ENCODE data around the gene THUMPD2. TPM values are rescaled to one million over a fixed set of nuclear protein-coding genes. Genes with fewer than 3 reads are reported as not detected.

The THUMPD2 gene
- total RNA-seq, 1 donor from 2014 or later = 5.0 TPM

DNA sequence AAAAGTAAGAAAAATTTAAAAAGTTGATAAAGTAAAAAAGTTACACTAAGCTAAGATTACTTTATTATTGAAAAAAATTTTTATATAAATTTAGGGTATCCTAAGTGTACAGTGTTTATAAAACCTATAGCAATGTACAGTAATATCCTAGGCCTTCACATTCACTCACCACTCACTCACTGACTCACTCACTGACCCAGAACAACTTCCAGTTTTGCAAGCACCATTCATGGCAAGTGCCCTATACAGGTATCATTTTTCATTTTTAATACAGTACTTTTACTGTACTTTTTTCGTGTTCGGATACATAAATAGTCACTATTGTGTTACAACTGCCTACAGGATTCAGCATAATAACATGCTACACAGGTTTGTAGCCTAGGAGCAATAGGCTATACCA lies 8.9 kb upstream of the THUMPD2 start:
- no peak overlapping the region for H3K27ac Mint-ChIP-seq (ENCODE audit: unreplicated experiment)
- TF ChIP-seq, protein P1, sequence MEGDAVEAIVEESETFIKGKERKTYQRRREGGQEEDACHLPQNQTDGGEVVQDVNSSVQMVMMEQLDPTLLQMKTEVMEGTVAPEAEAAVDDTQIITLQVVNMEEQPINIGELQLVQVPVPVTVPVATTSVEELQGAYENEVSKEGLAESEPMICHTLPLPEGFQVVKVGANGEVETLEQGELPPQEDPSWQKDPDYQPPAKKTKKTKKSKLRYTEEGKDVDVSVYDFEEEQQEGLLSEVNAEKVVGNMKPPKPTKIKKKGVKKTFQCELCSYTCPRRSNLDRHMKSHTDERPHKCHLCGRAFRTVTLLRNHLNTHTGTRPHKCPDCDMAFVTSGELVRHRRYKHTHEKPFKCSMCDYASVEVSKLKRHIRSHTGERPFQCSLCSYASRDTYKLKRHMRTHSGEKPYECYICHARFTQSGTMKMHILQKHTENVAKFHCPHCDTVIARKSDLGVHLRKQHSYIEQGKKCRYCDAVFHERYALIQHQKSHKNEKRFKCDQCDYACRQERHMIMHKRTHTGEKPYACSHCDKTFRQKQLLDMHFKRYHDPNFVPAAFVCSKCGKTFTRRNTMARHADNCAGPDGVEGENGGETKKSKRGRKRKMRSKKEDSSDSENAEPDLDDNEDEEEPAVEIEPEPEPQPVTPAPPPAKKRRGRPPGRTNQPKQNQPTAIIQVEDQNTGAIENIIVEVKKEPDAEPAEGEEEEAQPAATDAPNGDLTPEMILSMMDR (IDR thresholded peaks at IDR 0.05; ENCODE audit: unreplicated experiment) = no peak
- peaks cover 10% of the 10 kb centered on the region for H3K36me3 Mint-ChIP-seq (ENCODE audit: low read depth, unreplicated experiment)

DNA sequence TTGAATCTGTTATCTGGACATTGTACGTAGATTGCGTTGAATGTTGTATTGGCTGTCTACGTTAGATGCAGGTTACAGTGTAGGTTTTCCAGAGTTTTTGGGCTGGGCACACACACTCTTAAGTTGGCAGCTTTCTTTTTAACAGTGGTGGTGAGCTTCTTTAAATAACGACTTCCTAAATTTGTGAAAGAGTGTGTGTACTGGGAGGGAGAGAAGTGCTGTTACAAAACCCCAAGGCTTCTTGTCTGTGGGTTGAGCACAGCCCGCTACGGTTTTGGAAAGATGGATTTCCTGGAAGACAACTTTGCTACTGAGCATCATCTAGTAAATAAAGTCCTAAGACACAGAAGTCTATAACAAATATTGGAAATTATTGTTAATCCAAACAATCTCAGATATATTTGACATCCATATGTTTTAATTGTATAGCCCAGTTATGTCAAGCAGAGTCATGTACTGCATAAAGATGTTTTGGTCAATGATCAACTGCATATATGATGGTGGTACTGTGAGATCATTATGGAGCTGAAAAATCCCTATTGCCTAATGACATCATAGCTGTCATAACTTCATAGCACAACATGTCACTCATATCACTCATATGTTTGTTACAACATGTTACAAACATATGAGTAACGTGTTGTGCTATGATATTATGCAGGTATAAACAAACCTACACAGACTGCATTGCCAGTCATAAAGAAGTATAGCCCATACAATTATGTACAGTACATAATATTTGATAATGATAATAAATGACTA lies 7.9 kb upstream of the THUMPD2 start:
- Mint-ChIP-seq H3K27ac (ENCODE audit: unreplicated experiment) (no peak overlapping the region), H3K27me3 (ENCODE audit: unreplicated experiment) (no peaks in the 10 kb centered on the region), H3K36me3 (ENCODE audit: low read depth, unreplicated experiment) (peaks cover 10% of the 10 kb centered on the region), H3K4me1 (ENCODE audit: unreplicated experiment) (no peaks in the 10 kb centered on the region), H3K9me3 (ENCODE audit: unreplicated experiment) (peaks cover 5% of the 10 kb centered on the region), H3K4me3 (ENCODE audit: unreplicated experiment) (no peak overlapping the region)
- TF ChIP-seq, protein P1 (IDR thresholded peaks at IDR 0.05; ENCODE audit: unreplicated experiment) = no peak
- no peak for DNase-seq (ENCODE audit: low spot score)

More for the DNA sequence above, 8.9 kb upstream of the THUMPD2 start:
- Mint-ChIP-seq H3K9me3 (ENCODE audit: unreplicated experiment) (peaks cover 5% of the 10 kb centered on the region), H3K4me3 (ENCODE audit: unreplicated experiment) (no peak overlapping the region), H3K27me3 (ENCODE audit: unreplicated experiment) (no peaks in the 10 kb centered on the region), H3K4me1 (ENCODE audit: unreplicated experiment) (no peaks in the 10 kb centered on the region)
- no peak for DNase-seq (ENCODE audit: low spot score)

DNA sequence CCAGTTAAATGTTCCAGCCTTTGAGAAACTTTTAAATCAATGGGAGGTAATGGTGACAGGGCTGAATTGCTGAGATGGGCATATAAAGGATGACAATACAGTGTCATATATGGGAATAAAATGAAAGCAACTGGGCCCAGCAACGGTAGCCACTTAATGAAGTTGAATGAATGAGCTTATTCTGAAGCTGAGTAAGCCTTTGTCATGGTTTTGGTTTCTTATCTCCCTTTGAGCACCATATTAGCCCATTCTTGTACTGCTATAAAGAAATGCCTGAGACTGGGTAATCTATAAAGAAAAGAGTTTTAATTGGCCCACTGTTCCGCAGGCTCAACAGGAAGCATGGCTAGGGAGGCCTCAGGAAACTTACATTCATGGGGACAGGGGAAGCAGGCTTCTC lies 3.5 kb upstream of the THUMPD2 start:
- Mint-ChIP-seq H3K27me3 (ENCODE audit: unreplicated experiment) (peaks cover 8% of the 10 kb centered on the region), H3K36me3 (ENCODE audit: low read depth, unreplicated experiment) (no peaks in the 10 kb centered on the region), H3K27ac (ENCODE audit: unreplicated experiment) (no peak overlapping the region), H3K4me3 (ENCODE audit: unreplicated experiment) (no peak overlapping the region), H3K4me1 (ENCODE audit: unreplicated experiment) (peaks cover 14% of the 10 kb centered on the region), H3K9me3 (ENCODE audit: unreplicated experiment) (no peaks in the 10 kb centered on the region)
- TF ChIP-seq, protein P1 (IDR thresholded peaks at IDR 0.05; ENCODE audit: unreplicated experiment) = no peak
- DNase-seq (ENCODE audit: low spot score) = no peak

DNA sequence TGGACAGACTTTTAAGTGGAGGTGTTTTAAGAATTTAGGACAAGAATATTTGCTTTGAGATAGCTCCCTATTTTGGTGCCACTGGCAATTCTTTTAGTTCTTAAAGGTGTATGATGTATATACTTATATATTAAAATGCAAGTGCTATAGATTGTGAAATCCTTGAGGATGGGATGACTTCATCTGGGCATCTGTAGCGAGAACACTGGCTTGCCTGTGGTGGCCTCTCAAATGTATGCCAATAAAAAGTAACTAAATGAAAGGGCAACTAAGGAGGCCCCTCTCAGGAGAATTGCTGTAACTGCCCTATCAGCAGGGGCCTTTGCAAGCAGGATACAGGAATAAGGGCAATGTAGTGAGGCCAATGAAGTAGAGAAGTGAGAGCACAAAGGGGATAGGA lies 2.6 kb upstream of the THUMPD2 start:
- no peak for DNase-seq (ENCODE audit: low spot score)
- H3K9me3 Mint-ChIP-seq (ENCODE audit: unreplicated experiment) = no peaks in the 10 kb centered on the region
- H3K4me1 Mint-ChIP-seq (ENCODE audit: unreplicated experiment) = peaks cover 20% of the 10 kb centered on the region
- no peak overlapping the region for H3K27ac Mint-ChIP-seq (ENCODE audit: unreplicated experiment)
- no peaks in the 10 kb centered on the region for H3K36me3 Mint-ChIP-seq (ENCODE audit: low read depth, unreplicated experiment)
- H3K27me3 Mint-ChIP-seq (ENCODE audit: unreplicated experiment) = peaks cover 8% of the 10 kb centered on the region
- no peak overlapping the region for H3K4me3 Mint-ChIP-seq (ENCODE audit: unreplicated experiment)
- TF ChIP-seq, protein P1 (IDR thresholded peaks at IDR 0.05; ENCODE audit: unreplicated experiment) = no peak

DNA sequence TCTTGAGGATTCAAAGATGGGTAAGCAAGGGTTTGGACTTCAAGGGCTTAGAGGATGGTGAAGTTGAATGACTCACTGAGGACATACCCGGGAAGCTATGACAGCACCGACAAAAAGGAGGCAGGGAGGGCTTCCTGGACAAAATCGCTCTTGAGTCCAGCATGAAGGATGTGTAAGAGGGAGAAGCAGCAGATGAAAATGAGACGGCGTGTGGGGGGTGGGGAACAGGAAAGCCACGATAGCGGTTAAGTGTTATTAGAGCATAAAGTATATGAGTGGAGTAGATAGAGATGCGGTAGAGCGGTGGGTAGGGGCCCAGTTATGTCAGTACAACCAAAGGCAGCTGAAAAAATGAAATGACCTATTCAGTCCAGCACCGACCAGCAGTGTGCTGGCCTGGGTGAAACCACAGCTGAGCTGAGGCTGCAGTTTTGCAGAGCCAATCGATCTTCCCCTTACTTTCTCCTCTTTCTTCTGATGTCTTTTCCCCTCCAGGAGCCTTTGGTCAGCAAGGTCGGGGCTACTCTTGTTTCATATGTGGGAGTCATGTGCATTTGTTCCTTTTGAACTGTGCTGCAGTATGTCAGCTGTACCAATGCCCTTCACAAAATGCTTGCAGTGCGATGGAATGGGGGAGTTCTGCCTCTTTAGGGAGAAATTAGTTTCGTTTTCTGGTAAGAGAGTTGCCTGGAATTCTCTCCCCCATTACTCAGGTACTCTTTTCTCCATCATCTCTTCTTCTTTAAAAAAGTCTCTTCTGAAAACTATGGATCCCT lies 2.0 kb upstream of the THUMPD2 start:
- DNase-seq (ENCODE audit: low spot score) = no peak
- H3K4me1 Mint-ChIP-seq (ENCODE audit: unreplicated experiment) = peaks cover 20% of the 10 kb centered on the region
- no peaks in the 10 kb centered on the region for H3K36me3 Mint-ChIP-seq (ENCODE audit: low read depth, unreplicated experiment)
- no peak overlapping the region for H3K27ac Mint-ChIP-seq (ENCODE audit: unreplicated experiment)
- H3K4me3 Mint-ChIP-seq (ENCODE audit: unreplicated experiment) = peak overlapping the region; percentile 19
- TF ChIP-seq, protein P1 (IDR thresholded peaks at IDR 0.05; ENCODE audit: unreplicated experiment) = no peak
- peaks cover 8% of the 10 kb centered on the region for H3K27me3 Mint-ChIP-seq (ENCODE audit: unreplicated experiment)
- no peaks in the 10 kb centered on the region for H3K9me3 Mint-ChIP-seq (ENCODE audit: unreplicated experiment)
